ENCODE data around the gene QDPR. TPM values are rescaled to one million over a fixed set of nuclear protein-coding genes. Genes with fewer than 3 reads are reported as not detected.

Gene QDPR
- total RNA-seq, 2 donors from 2014 or later, result 5.8 to 14.8 TPM

DNA sequence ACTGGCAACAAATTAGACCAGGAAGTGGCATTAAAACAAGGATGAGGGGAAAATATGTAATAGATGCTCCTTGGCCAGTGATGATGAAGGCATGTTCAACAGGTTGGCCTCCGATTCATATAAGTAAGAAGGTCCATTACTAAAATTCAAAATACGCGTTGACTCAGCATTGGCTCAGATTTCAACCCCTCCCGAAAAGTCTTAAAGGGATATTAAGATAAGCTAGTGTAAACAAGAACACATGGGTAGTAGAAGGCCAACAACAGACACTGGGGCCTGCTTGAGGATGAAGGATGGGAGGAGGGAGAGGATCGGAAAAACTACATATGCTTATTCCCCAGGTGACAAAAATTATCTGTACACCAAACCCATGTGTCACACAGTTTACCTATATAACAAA, 46.0 kb upstream of the QDPR start:
- no peak for TF ChIP-seq CTCF (IDR thresholded peaks at IDR 0.05)
- Histone ChIP-seq H3K36me3 (no peaks in the 10 kb centered on the region), H3K4me3 (no peak overlapping the region), H3K27ac (no peak overlapping the region), H3K27me3 (no peaks in the 10 kb centered on the region), H3K4me1 (no peaks in the 10 kb centered on the region), H3K9me3 (no peaks in the 10 kb centered on the region)
- DNase-seq (ENCODE audit: low spot score), result no peak

GRCh38 chr4:17556498-17556897, 44.6 kb upstream of the QDPR start:
- H3K4me1 ChIP-seq, result no peaks in the 10 kb centered on the region
- TF ChIP-seq CTCF (IDR thresholded peaks at IDR 0.05), result no peak
- H3K27me3 ChIP-seq, result no peaks in the 10 kb centered on the region
- no peaks in the 10 kb centered on the region for H3K9me3 ChIP-seq
- no peak for DNase-seq (ENCODE audit: low spot score)
- no peaks in the 10 kb centered on the region for H3K36me3 ChIP-seq
- H3K4me3 ChIP-seq, result no peak overlapping the region
- no peak overlapping the region for H3K27ac ChIP-seq

DNA sequence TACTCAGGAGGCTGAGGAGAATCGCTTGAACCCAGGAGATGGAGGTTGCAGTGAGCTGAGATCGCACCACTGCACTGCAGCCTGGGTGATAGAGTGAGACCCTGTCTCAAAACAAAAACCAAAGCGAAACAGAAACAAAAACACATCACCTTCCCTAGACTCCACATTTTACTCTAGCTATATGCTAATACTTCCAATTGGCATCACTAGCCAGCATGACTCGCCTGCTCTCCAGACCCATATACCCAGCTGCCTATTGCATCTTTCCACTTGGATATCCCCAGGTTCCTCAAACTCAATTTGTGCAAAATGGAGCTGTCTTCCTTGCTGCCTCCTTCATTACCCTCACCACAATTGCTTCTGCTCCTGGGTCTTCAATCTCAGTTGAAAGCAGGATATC, 42.7 kb upstream of the QDPR start:
- no peak for TF ChIP-seq CTCF (IDR thresholded peaks at IDR 0.05)
- no peak for DNase-seq (ENCODE audit: low spot score)
- H3K4me1 ChIP-seq, result no peaks in the 10 kb centered on the region

DNA sequence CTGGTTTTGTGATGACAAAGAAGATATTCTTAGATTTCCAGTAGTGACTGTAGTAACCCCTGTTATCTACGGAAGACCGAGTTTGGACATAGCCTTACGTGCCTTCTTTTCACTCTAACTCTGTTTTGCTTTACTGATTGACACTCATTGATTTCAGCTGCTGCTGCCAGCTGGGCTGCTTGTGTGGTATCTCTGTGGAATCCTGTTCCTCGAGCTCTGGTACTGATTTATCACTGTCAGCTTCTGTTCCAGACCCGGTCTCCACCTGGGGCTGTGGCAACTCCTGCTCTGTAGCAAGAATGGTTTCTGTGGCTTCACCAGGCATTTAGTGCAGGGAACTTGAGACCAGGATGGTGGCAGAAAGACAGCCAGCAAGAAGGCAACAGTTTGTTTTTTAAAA, 40.5 kb upstream of the QDPR start:
- Histone ChIP-seq H3K36me3 (no peaks in the 10 kb centered on the region), H3K9me3 (no peaks in the 10 kb centered on the region), H3K27me3 (no peaks in the 10 kb centered on the region), H3K4me3 (no peak overlapping the region), H3K4me1 (no peaks in the 10 kb centered on the region), H3K27ac (no peak overlapping the region)
- no peak for TF ChIP-seq CTCF (IDR thresholded peaks at IDR 0.05)
- no peak for DNase-seq (ENCODE audit: low spot score)

More for the DNA sequence above, 42.7 kb upstream of the QDPR start:
- Histone ChIP-seq H3K9me3 (no peaks in the 10 kb centered on the region), H3K36me3 (no peaks in the 10 kb centered on the region), H3K27me3 (no peaks in the 10 kb centered on the region), H3K4me3 (no peak overlapping the region), H3K27ac (no peak overlapping the region)

DNA sequence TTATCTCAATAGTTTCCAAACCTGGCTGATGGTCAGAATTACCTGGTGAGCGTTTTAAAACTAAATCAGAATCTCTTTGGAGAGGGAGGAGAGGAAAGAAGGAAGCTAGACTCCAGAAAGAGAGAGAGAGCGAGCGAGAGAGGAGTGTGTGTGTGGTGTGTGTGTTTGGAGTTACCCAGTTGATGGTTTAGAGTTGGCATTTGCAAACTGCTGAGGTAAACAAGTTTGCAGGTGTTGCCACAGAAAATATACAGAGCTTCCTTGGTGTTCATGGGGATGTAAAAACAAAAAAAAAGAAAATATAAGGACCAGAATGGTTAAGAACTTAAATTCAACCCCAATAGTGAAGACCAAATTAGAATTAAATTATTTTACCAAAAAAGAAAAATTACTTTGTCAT, 38.7 kb upstream of the QDPR start:
- no peak for TF ChIP-seq CTCF (IDR thresholded peaks at IDR 0.05)
- Histone ChIP-seq H3K36me3 (no peaks in the 10 kb centered on the region), H3K9me3 (no peaks in the 10 kb centered on the region), H3K4me1 (no peaks in the 10 kb centered on the region), H3K4me3 (no peak overlapping the region), H3K27ac (no peak overlapping the region), H3K27me3 (no peaks in the 10 kb centered on the region)
- no peak for DNase-seq (ENCODE audit: low spot score)

GRCh38 chr4:17546678-17547077, 34.8 kb upstream of the QDPR start:
- no peaks in the 10 kb centered on the region for H3K27me3 ChIP-seq
- H3K9me3 ChIP-seq, result no peaks in the 10 kb centered on the region
- no peaks in the 10 kb centered on the region for H3K36me3 ChIP-seq
- TF ChIP-seq CTCF (IDR thresholded peaks at IDR 0.05), result no peak
- H3K27ac ChIP-seq, result no peak overlapping the region
- no peak for DNase-seq (ENCODE audit: low spot score)
- H3K4me3 ChIP-seq, result no peak overlapping the region
- H3K4me1 ChIP-seq, result no peaks in the 10 kb centered on the region

Measured in right atrium auricular region (tissue), 2 donors.